ENCODE measurements around the gene TEX101. TPM values are rescaled to one million over a fixed set of nuclear protein-coding genes. Genes with fewer than 3 reads are reported as not detected.

The TEX101 gene
- total RNA-seq, 2 donors from 2014 or later = not detected

GRCh38 chr19:43465468-43466120 is 50.9 kb downstream of the TEX101 start, which contains the start of gene LYPD3:
LYPD3 (minus strand) TSS chr19:43465608; CDS start chr19:43465571, 37 bp downstream.
- intact Hi-C loops (cut with DNase I) = no loop called here
- DNase-seq (ENCODE audit: low spot score) = peak; percentile 84

- no peak for DNase-seq (ENCODE audit: low spot score)
- intact Hi-C loops (cut with DNase I) = no loop called here
These were observed 52.1 kb downstream of the TEX101 start for GRCh38 chr19:43466793-43467192.

- DNase-seq (ENCODE audit: low spot score) = no peak
- intact Hi-C loops (cut with DNase I) = no loop called here
These were observed 52.6 kb downstream of the TEX101 start for GRCh38 chr19:43467276-43467675.

DNA sequence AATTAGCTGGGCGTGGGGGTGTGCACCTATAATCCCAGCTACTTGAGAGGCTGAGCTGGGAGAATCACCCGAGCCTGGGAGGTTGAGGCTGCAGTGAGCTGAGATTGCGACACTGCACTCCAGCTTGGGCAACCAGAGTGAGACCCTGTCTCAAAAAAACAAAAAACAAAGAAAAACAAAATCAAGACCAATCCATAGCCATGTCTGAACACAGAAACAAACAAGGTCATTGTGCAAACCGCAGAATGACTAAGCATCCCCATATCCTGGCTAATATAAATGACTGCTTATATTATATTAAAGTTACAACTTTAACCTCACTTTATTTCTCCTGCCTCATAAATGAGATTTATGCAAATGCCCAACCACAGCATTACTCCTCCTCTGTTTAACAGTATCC is 53.0 kb downstream of the TEX101 start:
- no peak for DNase-seq (ENCODE audit: low spot score)
- intact Hi-C loops (cut with DNase I) = no loop called here

Other genes starting within 250 kb of the TEX101 start
- gene PSG5, start 228.4 kb upstream of the TEX101 start, total RNA-seq = not detected
- not detected for gene PSG4, start 209.3 kb upstream of the TEX101 start, total RNA-seq
- not detected for gene PSG9, start 145.4 kb upstream of the TEX101 start, total RNA-seq
- gene CD177, start 61.2 kb upstream of the TEX101 start, total RNA-seq = 1 to 10 TPM; 2.8 to 8.4 TPM
- under 1 TPM; 0.52 to 0.60 TPM for gene LYPD3, start 50.7 kb downstream of the TEX101 start, total RNA-seq
- gene PHLDB3, start 89.9 kb downstream of the TEX101 start, total RNA-seq = 1 to 10 TPM; 7.1 to 8.7 TPM
- gene ETHE1, start 112.3 kb downstream of the TEX101 start, total RNA-seq = 10 to 100 TPM; 19.8 to 27.9 TPM
- gene ZNF575, start 118.3 kb downstream of the TEX101 start, total RNA-seq = 1 to 10 TPM; 2.1 to 3.4 TPM
- 10 to 100 TPM; 13.7 to 14.2 TPM for gene XRCC1, start 160.6 kb downstream of the TEX101 start, total RNA-seq
- gene PINLYP, start 160.9 kb downstream of the TEX101 start, total RNA-seq = 10 to 100 TPM in 1 of 2 donors, 1 to 10 TPM in 1; 9.1 to 12.8 TPM
- gene IRGQ, start 181.2 kb downstream of the TEX101 start, total RNA-seq = 10 to 100 TPM; 19.2 to 21.0 TPM
- gene ZNF576, start 181.7 kb downstream of the TEX101 start, total RNA-seq = 10 to 100 TPM in 1 of 2 donors, 1 to 10 TPM in 1; 8.9 to 13.2 TPM
- under 1 TPM; 0.23 to 0.38 TPM for gene SRRM5, start 197.2 kb downstream of the TEX101 start, total RNA-seq
- 10 to 100 TPM; 22.9 to 29.2 TPM for gene ZNF428, start 204.7 kb downstream of the TEX101 start, total RNA-seq
- gene CADM4, start 225.0 kb downstream of the TEX101 start, total RNA-seq = 1 to 10 TPM; 3.3 to 4.0 TPM